Measurements from ENCODE around the gene TMPRSS7. TPM values are rescaled to one million over a fixed set of nuclear protein-coding genes. Genes with fewer than 3 reads are reported as not detected.

The TMPRSS7 gene
- total RNA-seq, 2 donors from 2014 or later = not detected

GRCh38 chr3:112097378-112097777, 62.8 kb downstream of the TMPRSS7 start:
- Histone ChIP-seq H3K27ac (ENCODE audit: low read depth, low read length) (no peak overlapping the region), H3K4me3 (ENCODE audit: low read length) (no peak overlapping the region), H3K9me3 (ENCODE audit: control insufficient read depth, low read length) (no peaks in the 10 kb centered on the region), H3K9ac (ENCODE audit: extremely low read depth, low read length, poor library complexity, severe bottlenecking) (no peak overlapping the region), H3K36me3 (ENCODE audit: control insufficient read depth, insufficient read depth, low read length) (peaks cover 5% of the 10 kb centered on the region), H3K27me3 (ENCODE audit: control insufficient read depth, insufficient read depth, low read length, poor library complexity, severe bottlenecking) (no peaks in the 10 kb centered on the region), H3K4me1 (ENCODE audit: control insufficient read depth, insufficient read depth, low read length) (no peaks in the 10 kb centered on the region)
- Mint-ChIP-seq H3K27ac (no peak overlapping the region), H3K9me3 (no peaks in the 10 kb centered on the region), H3K27me3 (ENCODE audit: insufficient read depth) (no peaks in the 10 kb centered on the region), H3K4me3 (no peak overlapping the region), H3K4me1 (peaks cover 14% of the 10 kb centered on the region), H3K36me3 (ENCODE audit: low read depth) (peaks cover 7% of the 10 kb centered on the region)
- TF ChIP-seq CTCF (conservative IDR thresholded peaks at IDR 0.05) = no peak
- WGBS, 2 experiments (ENCODE audit: insufficient coverage in 1 of 2, insufficient read length in 1 of 2) = 87 to 92% methylated on average over 4 of the region's 4 CpGs
- DNase-seq = no peak

- H3K27ac ChIP-seq (ENCODE audit: low read depth, low read length) = no peak overlapping the region
- no peaks in the 10 kb centered on the region for H3K9me3 Mint-ChIP-seq
- no peak overlapping the region for H3K27ac Mint-ChIP-seq
- H3K4me3 ChIP-seq (ENCODE audit: low read length) = no peak overlapping the region
- TF ChIP-seq CTCF (conservative IDR thresholded peaks at IDR 0.05) = no peak
- no peak overlapping the region for H3K9ac ChIP-seq (ENCODE audit: extremely low read depth, low read length, poor library complexity, severe bottlenecking)
- H3K4me1 ChIP-seq (ENCODE audit: control insufficient read depth, insufficient read depth, low read length) = no peaks in the 10 kb centered on the region
- DNase-seq = no peak
- H3K4me1 Mint-ChIP-seq = no peaks in the 10 kb centered on the region
- H3K36me3 ChIP-seq (ENCODE audit: control insufficient read depth, insufficient read depth, low read length) = peaks cover 19% of the 10 kb centered on the region
- H3K27me3 ChIP-seq (ENCODE audit: control insufficient read depth, insufficient read depth, low read length, poor library complexity, severe bottlenecking) = no peaks in the 10 kb centered on the region
- H3K9me3 ChIP-seq (ENCODE audit: control insufficient read depth, low read length) = no peaks in the 10 kb centered on the region
- 95 to 96% methylated on average over 2 of the region's 2 CpGs for WGBS, 2 experiments (ENCODE audit: insufficient coverage in 1 of 2, insufficient read length in 1 of 2)
- no peak overlapping the region for H3K4me3 Mint-ChIP-seq
- no peaks in the 10 kb centered on the region for H3K27me3 Mint-ChIP-seq (ENCODE audit: insufficient read depth)
- H3K36me3 Mint-ChIP-seq (ENCODE audit: low read depth) = peaks cover 5% of the 10 kb centered on the region
Observed at GRCh38 chr3:112101916-112102315, 67.4 kb downstream of the TMPRSS7 start.

- no peak for DNase-seq
- no peaks in the 10 kb centered on the region for H3K36me3 Mint-ChIP-seq (ENCODE audit: low read depth)
- Histone ChIP-seq H3K9ac (ENCODE audit: extremely low read depth, low read length, poor library complexity, severe bottlenecking) (no peak overlapping the region), H3K9me3 (ENCODE audit: control insufficient read depth, low read length) (no peaks in the 10 kb centered on the region), H3K4me3 (ENCODE audit: low read length) (no peak overlapping the region), H3K27me3 (ENCODE audit: control insufficient read depth, insufficient read depth, low read length, poor library complexity, severe bottlenecking) (no peaks in the 10 kb centered on the region), H3K4me1 (ENCODE audit: control insufficient read depth, insufficient read depth, low read length) (no peaks in the 10 kb centered on the region), H3K27ac (ENCODE audit: low read depth, low read length) (no peak overlapping the region), H3K36me3 (ENCODE audit: control insufficient read depth, insufficient read depth, low read length) (peaks cover 14% of the 10 kb centered on the region)
- H3K27ac Mint-ChIP-seq = no peak overlapping the region
- H3K9me3 Mint-ChIP-seq = no peaks in the 10 kb centered on the region
- H3K27me3 Mint-ChIP-seq (ENCODE audit: insufficient read depth) = no peaks in the 10 kb centered on the region
- no peak overlapping the region for H3K4me3 Mint-ChIP-seq
- no peak for TF ChIP-seq CTCF (conservative IDR thresholded peaks at IDR 0.05)
- 88% methylated on average over 2 of the region's 2 CpGs; no CpG with 5 or more reads in 1 of the 2 experiments for WGBS, 2 experiments (ENCODE audit: insufficient coverage in 1 of 2, insufficient read length in 1 of 2)
- H3K4me1 Mint-ChIP-seq = no peaks in the 10 kb centered on the region
Observed at GRCh38 chr3:112104774-112105173, 70.2 kb downstream of the TMPRSS7 start.

Measured in endodermal cell (in vitro differentiated cells).